Measurements from ENCODE around the gene TMEM117. TPM values are rescaled to one million over a fixed set of nuclear protein-coding genes. Genes with fewer than 3 reads are reported as not detected.

Gene TMEM117
- total RNA-seq, 4 donors from 2014 or later, result 15.8 to 42.2 (median 24.0) TPM

DNA sequence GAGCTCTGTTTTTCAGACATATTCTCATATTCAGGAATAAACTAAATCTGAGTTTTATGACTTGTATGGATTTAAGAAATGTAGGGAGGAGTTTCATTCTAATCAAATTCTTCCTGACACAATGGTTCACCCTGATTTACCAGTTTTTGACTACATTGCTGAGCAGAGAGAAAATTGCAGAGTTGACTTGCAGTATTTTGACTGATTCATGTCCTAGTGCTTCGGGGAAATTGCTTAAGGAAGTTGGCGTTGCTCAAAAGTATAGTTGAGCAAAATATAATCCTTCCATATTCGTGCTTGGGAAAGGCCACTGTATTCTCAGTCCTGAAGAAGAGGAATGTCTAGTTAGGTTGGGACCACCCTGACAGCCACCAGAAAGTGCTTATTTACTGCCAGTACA, 28.5 kb upstream of the TMEM117 start:
- TF ChIP-seq POLR2A (IDR thresholded peaks at IDR 0.05), result no peak
- no peak for TF ChIP-seq CTCF (IDR thresholded peaks at IDR 0.05)
- intact Hi-C loops (cut with DNase I), result no loop called here
- H3K4me3 ChIP-seq, result peak overlapping the region in 1 of 4 donors; percentile 94
- H3K27ac ChIP-seq, result peak overlapping the region; percentile 91 to 99 (median 96)
- H3K9me3 ChIP-seq, result no peaks in the 10 kb centered on the region
- DNase-seq, result no peak
- no peaks in the 10 kb centered on the region for H3K27me3 ChIP-seq
- peaks cover 0 to 11% (median 0%) of the 10 kb centered on the region in 3 donors for H3K36me3 ChIP-seq
- peaks cover 0 to 59% (median 18%) of the 10 kb centered on the region in 3 donors for H3K4me1 ChIP-seq
- 26 to 39% methylated on average over 3 of the region's 3 CpGs for WGBS, 2 donors

DNA sequence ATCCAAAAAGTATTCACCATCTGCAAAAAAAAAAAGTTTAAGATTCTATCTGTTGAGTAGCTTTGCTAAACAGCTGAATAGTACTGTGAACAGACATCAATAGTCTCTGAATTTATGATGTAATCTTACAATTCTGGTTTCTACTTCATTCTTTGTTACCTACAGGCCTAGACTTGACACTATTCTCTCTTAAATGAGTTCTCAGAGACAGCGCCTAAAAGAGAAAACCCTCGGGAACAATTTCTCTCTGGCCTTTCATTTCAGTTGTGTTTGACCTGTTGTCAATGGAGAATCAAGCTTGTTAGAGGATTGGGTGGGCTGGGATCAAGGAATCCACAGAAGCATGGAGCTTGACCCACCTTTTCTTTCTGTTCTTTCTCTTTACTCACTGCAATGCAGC, 23.8 kb upstream of the TMEM117 start:
- H3K4me3 ChIP-seq, result no peak overlapping the region
- intact Hi-C loops (cut with DNase I), result no loop called here
- H3K27me3 ChIP-seq, result no peaks in the 10 kb centered on the region
- DNase-seq, result no peak
- H3K9me3 ChIP-seq, result no peaks in the 10 kb centered on the region
- 23 to 64% methylated on average over 2 of the region's 2 CpGs for WGBS, 2 donors
- TF ChIP-seq CTCF (IDR thresholded peaks at IDR 0.05) (no peak), POLR2A (IDR thresholded peaks at IDR 0.05) (no peak)
- H3K4me1 ChIP-seq, result peaks cover 0 to 29% (median 0%) of the 10 kb centered on the region in 3 donors
- peak overlapping the region; percentile 77 to 81 (median 79) for H3K27ac ChIP-seq
- no peaks in the 10 kb centered on the region for H3K36me3 ChIP-seq

DNA sequence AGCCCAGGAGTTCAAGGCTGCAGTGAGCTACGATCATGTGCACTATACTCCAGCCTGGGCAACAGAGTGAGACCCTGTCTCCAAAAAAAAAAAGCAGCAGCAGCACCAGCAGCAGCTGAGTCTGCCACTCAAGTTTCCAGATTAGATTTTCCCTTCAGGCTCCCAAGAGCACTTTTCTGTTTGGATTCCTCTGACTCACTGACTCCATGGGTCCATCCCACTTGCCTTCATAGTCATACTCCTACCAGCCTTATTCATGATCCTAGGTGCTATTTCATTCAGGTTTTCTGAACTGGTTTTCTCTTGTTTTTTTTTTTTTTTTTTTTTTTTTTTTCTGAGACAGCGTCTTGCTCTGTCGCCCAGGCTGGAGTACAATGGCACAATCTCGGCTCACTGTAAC, 23.0 kb upstream of the TMEM117 start:
- Histone ChIP-seq H3K27ac (peak overlapping the region in 3 of 4 donors; percentile 78 to 81 (median 80)), H3K36me3 (no peaks in the 10 kb centered on the region), H3K9me3 (no peaks in the 10 kb centered on the region), H3K4me3 (no peak overlapping the region), H3K4me1 (peaks cover 0 to 20% (median 0%) of the 10 kb centered on the region in 3 donors), H3K27me3 (no peaks in the 10 kb centered on the region)
- WGBS, 2 donors, result 54 to 77% methylated on average over 3 to 4 of the region's 4 CpGs
- TF ChIP-seq CTCF (IDR thresholded peaks at IDR 0.05) (no peak), POLR2A (IDR thresholded peaks at IDR 0.05) (no peak)
- DNase-seq, result no peak
- intact Hi-C loops (cut with DNase I), result no loop called here

DNA sequence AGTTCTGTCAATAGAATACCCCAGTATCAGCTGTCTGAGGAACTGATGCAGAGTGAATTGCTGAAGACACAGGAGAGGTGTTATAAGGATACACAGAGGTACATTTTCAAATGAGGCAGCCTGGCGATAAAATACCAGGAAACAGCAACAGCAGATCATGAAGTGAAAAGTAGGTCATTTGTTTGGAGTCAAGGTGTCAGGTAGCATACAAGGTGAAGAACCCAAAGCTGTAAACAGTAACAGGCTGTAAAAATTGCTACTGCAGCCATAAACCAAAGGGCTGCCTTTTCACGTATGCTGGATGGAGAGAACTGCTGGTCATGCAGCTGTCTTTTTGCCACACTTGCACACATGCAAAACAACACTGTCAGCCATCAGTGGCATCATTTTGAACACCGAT, 20.5 kb upstream of the TMEM117 start:
- no peaks in the 10 kb centered on the region for H3K36me3 ChIP-seq
- DNase-seq, result no peak
- H3K9me3 ChIP-seq, result no peaks in the 10 kb centered on the region
- TF ChIP-seq POLR2A (IDR thresholded peaks at IDR 0.05), result no peak
- no peak for TF ChIP-seq CTCF (IDR thresholded peaks at IDR 0.05)
- WGBS, 2 donors, result 71 to 83% methylated on average over 3 of the region's 3 CpGs
- peaks cover 0 to 15% (median 0%) of the 10 kb centered on the region in 3 donors for H3K4me1 ChIP-seq
- H3K4me3 ChIP-seq, result no peak overlapping the region
- no peaks in the 10 kb centered on the region for H3K27me3 ChIP-seq
- no peak overlapping the region for H3K27ac ChIP-seq
- intact Hi-C loops (cut with DNase I), result no loop called here

DNA sequence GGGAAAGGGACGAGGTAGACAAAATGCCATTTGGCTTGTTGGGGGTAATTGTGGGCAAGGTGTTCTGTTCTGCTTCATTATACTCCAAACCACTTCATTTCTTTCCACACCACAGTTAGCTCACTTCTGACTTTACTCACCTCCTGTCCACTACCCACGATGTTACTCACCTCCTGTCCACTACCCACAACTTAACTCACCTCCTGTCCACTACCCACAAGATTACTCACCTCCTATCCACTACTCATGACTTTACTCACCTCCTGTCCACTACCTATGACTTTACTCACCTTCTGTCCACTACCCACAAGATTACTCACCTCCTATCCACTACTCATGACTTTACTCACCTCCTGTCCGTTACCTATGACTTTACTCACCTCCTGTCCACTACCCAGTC, 19.7 kb upstream of the TMEM117 start:
- intact Hi-C loops (cut with DNase I), result no loop called here
- 70 to 73% methylated on average over 3 of the region's 3 CpGs for WGBS, 2 donors
- TF ChIP-seq CTCF (IDR thresholded peaks at IDR 0.05) (no peak), POLR2A (IDR thresholded peaks at IDR 0.05) (no peak)

More for the DNA sequence above, 19.7 kb upstream of the TMEM117 start:
- Histone ChIP-seq H3K27ac (no peak overlapping the region), H3K27me3 (no peaks in the 10 kb centered on the region), H3K4me1 (peaks cover 0 to 15% (median 0%) of the 10 kb centered on the region in 3 donors), H3K36me3 (no peaks in the 10 kb centered on the region), H3K4me3 (no peak overlapping the region), H3K9me3 (no peaks in the 10 kb centered on the region)
- no peak for DNase-seq

All from esophagus squamous epithelium (tissue), 5 donors.